A549 (cell line): Measurements from ENCODE around the gene KCNE2. TPM values are rescaled to one million over a fixed set of nuclear protein-coding genes. Genes with fewer than 3 reads are reported as not detected.

Source experiments
- ATAC-seq, 2 experiments: fragments of 200-7000 bp in 1 of 2; fragments of >200 bp in 1 of 2; cut with Nextera tagmentation in 1 of 2; cut with Tn5 transposase in 1 of 2; 3 replicates each; pipeline versions ENCODE4 v1.8.0 to v1.9.1; 2018 to 2020; ENCODE audit warnings: mild to moderate bottlenecking in 1 of 2, moderate library complexity in 1 of 2
- CTCF ChIA-PET: fragments of 300-600 bp; sonication (Branson Sonifier 250); formaldehyde crosslinking; extraction: SDS; loops from one replicate; lab custom pipeline; 2021; ENCODE audit warnings: antibody characterized with exemption, inconsistent platforms; lab: Yijun Ruan, JAX
- POLR2A ChIA-PET: fragments of 350-600 bp; formaldehyde crosslinking; extraction: SDS; loops from one replicate; lab custom pipeline; 2021; ENCODE audit warnings: antibody characterized with exemption, inconsistent platforms; lab: Yijun Ruan, JAX
- DNase-seq, 2 experiments: peaks; one replicate each; pipeline versions ENCODE4 v3.0.0 to v3.0.0-alpha.2; 2011 to 2016; ENCODE audit warnings: low read depth in 1 of 2, low spot score in 1 of 2
- FAIRE-seq: peaks from 2 replicates; lab custom pipeline; 2011; peaks lifted over from hg19 to GRCh38; lab: Jason Lieb, UNC
- H3K27ac ChIP-seq, 2 experiments: fragments of >200 bp; sonication (Bioruptor Twin); formaldehyde crosslinking; 3 replicates each; pipeline ENCODE4 v1.5.1; 2016 to 2017
- H3K4me1 ChIP-seq: fragments of >200 bp; sonication (Bioruptor Twin); formaldehyde crosslinking; 3 replicates; pipeline ENCODE4 v1.6.1; 2016
- H3K4me2 ChIP-seq: fragments of >200 bp; sonication (Bioruptor Twin); formaldehyde crosslinking; 3 replicates; pipeline ENCODE4 v1.6.1; 2016
- H3K4me3 ChIP-seq: fragments of >200 bp; sonication (Bioruptor Twin); formaldehyde crosslinking; 3 replicates; pipeline ENCODE4 v1.5.1; 2016
- H3K9me3 ChIP-seq: fragments of >200 bp; sonication (Bioruptor Twin); formaldehyde crosslinking; 3 replicates; pipeline ENCODE4 v1.6.1; 2016
- CEBPB ChIP-seq, 2 experiments: fragments of >200 bp in 1 of 2; sonication (Bioruptor Twin) in 1 of 2; formaldehyde crosslinking in 1 of 2; IDR thresholded peaks; 2 replicates each; pipeline ENCODE4 v1.6.1; 2012 to 2016
- ESRRA ChIP-seq: fragments of 150-350 bp; IDR thresholded peaks from 2 replicates; pipeline ENCODE4 v1.6.1; 2014; ENCODE audit warnings: mild to moderate bottlenecking, low read length, borderline replicate concordance
- HDAC2 ChIP-seq: fragments of 200-600 bp; sonication (generic); IDR thresholded peaks from 2 replicates; pipeline ENCODE4 v1.6.1; 2016
- HOXA7 ChIP-seq: fragments of 250-450 bp; sonication (Bioruptor Pico); IDR thresholded peaks from 2 replicates; pipeline ENCODE4 v1.5.0; 2020; ENCODE audit warnings: mild to moderate bottlenecking, moderate library complexity
- MAFK ChIP-seq: fragments of 450-650 bp; IDR thresholded peaks from 2 replicates; pipeline ENCODE4 v1.6.1; 2014; ENCODE audit not compliant: partially characterized antibody
- NR3C1 ChIP-seq: fragments of >200 bp; sonication (Bioruptor Twin); formaldehyde crosslinking; IDR thresholded peaks from 3 replicates; pipeline ENCODE4 v1.6.1; 2017
- PHF8 ChIP-seq: fragments of 200-600 bp; sonication (generic); IDR thresholded peaks from 2 replicates; pipeline ENCODE4 v1.6.1; 2016; ENCODE audit warnings: low read depth, mild to moderate bottlenecking, antibody characterized with exemption, moderate library complexity, borderline replicate concordance
- POLR2AphosphoS2 ChIP-seq: conservative IDR thresholded peaks from 2 replicates; pipeline ENCODE4 v1.6.1; 2012; ENCODE audit warnings: low read length, improper control_type of control experiment, inconsistent platforms
- RAD21 ChIP-seq, 2 experiments: fragments of >200 bp in 1 of 2; sonication (Bioruptor Twin) in 1 of 2; formaldehyde crosslinking in 1 of 2; IDR thresholded peaks in 1 of 2; conservative IDR thresholded peaks in 1 of 2; 2 replicates in 1 of 2; 3 replicates in 1 of 2; pipeline ENCODE4 v1.6.1; 2012 to 2018; ENCODE audit warnings: inconsistent platforms in 1 of 2
- SMC3 ChIP-seq: fragments of >200 bp; sonication (Bioruptor Twin); formaldehyde crosslinking; IDR thresholded peaks from 3 replicates; pipeline ENCODE4 v1.6.1; 2018; ENCODE audit warnings: inconsistent platforms
- SREBF2 ChIP-seq: fragments of 450-650 bp; IDR thresholded peaks from 2 replicates; pipeline ENCODE4 v1.6.1; 2014; ENCODE audit warnings: mild to moderate bottlenecking, moderate library complexity
- TP53 ChIP-seq: fragments of 250-450 bp; sonication (Bioruptor Pico); IDR thresholded peaks from 2 replicates; pipeline ENCODE4 v1.5.0; 2021; ENCODE audit warnings: mild to moderate bottlenecking, moderate library complexity
- ZNF302 ChIP-seq: fragments of 250-450 bp; sonication (Bioruptor Pico); IDR thresholded peaks from 2 replicates; pipeline ENCODE4 v1.9.0; 2021; ENCODE audit warnings: inconsistent platforms, mild to moderate bottlenecking, moderate library complexity
- ZSCAN20 ChIP-seq: fragments of 250-450 bp; sonication (Bioruptor Pico); IDR thresholded peaks from 2 replicates; pipeline ENCODE4 v1.8.0; 2022; ENCODE audit warnings: mild to moderate bottlenecking, moderate library complexity
- WGBS: methylation state at CpG from one replicate; pipeline ENCODE4 v1.1.6; 2017; ENCODE audit errors: missing lambda C conversion rate; 5-methylcytosine and 5-hydroxymethylcytosine counted together
- polyA plus RNA-seq, 4 experiments: library from polyadenylated mRNA; depleted of rRNA in 3 of 4; stranded (reverse); fragments of >200 nt; fragmentation: RNase III in 1 of 4; extraction: RNeasy Plus Mini Kit Qiagen cat#74134 plus additional on column Dnase treatment in 1 of 4; gene quantifications; 2 replicates in 3 of 4; 3 replicates in 1 of 4; pipeline ENCODE4 v1.2.3, GENCODE V29; 2011 to 2017
- TF ChIP-seq, protein P1 (sequence below): fragments of >200 bp; sonication (Bioruptor Twin); formaldehyde crosslinking; IDR thresholded peaks from 3 replicates; pipeline ENCODE4 v1.5.1; 2016
- TF ChIP-seq, protein P2 (sequence below): fragments of 250-450 bp; sonication (Bioruptor Pico); IDR thresholded peaks from 2 replicates; pipeline ENCODE4 v1.5.0; 2021; ENCODE audit warnings: mild to moderate bottlenecking, moderate library complexity, borderline replicate concordance
- TF ChIP-seq, protein P3 (sequence below): IDR thresholded peaks from 2 replicates; pipeline ENCODE4 v1.6.1; 2012

KCNE2 gene
- polyA plus RNA-seq, 2 of the 4 experiments (the other 2 are of a cell fraction), result not detected

DNA sequence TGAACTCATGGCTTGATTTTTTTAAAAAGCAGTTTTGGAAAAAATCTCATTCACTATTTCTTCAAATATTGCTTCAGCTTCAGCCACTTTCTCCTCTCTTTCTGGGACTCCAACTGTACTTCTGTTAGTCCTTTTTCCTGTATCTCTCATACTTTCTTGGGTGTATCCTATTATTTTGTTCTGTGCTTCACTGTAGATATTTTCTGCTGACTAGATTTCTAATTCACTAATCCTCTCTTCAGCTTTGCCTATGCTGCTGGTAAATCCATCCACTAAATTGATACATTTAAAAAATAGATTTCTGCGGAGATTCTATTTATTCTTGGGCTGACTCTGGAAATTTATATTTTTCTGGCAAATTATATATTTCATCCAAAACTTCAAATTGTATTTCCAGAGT lies 4.9 kb upstream of the KCNE2 start:
- TF ChIP-seq, protein P1, sequence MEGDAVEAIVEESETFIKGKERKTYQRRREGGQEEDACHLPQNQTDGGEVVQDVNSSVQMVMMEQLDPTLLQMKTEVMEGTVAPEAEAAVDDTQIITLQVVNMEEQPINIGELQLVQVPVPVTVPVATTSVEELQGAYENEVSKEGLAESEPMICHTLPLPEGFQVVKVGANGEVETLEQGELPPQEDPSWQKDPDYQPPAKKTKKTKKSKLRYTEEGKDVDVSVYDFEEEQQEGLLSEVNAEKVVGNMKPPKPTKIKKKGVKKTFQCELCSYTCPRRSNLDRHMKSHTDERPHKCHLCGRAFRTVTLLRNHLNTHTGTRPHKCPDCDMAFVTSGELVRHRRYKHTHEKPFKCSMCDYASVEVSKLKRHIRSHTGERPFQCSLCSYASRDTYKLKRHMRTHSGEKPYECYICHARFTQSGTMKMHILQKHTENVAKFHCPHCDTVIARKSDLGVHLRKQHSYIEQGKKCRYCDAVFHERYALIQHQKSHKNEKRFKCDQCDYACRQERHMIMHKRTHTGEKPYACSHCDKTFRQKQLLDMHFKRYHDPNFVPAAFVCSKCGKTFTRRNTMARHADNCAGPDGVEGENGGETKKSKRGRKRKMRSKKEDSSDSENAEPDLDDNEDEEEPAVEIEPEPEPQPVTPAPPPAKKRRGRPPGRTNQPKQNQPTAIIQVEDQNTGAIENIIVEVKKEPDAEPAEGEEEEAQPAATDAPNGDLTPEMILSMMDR, result no peak
- TF ChIP-seq CEBPB (IDR thresholded peaks at IDR 0.05), result no peak
- TF ChIP-seq SREBF2, result no peak
- no peak for TF ChIP-seq ZSCAN20
- TF ChIP-seq PHF8, result no peak
- no peak for TF ChIP-seq TP53
- TF ChIP-seq, protein P2, sequence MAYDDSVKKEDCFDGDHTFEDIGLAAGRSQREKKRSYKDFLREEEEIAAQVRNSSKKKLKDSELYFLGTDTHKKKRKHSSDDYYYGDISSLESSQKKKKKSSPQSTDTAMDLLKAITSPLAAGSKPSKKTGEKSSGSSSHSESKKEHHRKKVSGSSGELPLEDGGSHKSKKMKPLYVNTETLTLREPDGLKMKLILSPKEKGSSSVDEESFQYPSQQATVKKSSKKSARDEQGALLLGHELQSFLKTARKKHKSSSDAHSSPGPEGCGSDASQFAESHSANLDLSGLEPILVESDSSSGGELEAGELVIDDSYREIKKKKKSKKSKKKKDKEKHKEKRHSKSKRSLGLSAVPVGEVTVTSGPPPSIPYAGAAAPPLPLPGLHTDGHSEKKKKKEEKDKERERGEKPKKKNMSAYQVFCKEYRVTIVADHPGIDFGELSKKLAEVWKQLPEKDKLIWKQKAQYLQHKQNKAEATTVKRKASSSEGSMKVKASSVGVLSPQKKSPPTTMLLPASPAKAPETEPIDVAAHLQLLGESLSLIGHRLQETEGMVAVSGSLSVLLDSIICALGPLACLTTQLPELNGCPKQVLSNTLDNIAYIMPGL (CRISPR knock-in tag), result no peak
- TF ChIP-seq, protein P3, sequence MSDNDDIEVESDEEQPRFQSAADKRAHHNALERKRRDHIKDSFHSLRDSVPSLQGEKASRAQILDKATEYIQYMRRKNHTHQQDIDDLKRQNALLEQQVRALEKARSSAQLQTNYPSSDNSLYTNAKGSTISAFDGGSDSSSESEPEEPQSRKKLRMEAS, result no peak
- no peak for TF ChIP-seq ZNF302 (CRISPR knock-in tag)
- no peak for TF ChIP-seq ESRRA
- TF ChIP-seq NR3C1, result no peak
- ATAC-seq (no peak), FAIRE-seq (no peak), DNase-seq (no peak)
- ChIA-PET POLR2A (no interaction called here), CTCF (interaction anchor here (0.8 to 3.6 kb wide), 6 partner anchors 8 to 435 kb away, joined by 3 to 22 read pairs (median 4); no protein-coding TSS in a partner anchor)
- Histone ChIP-seq H3K27ac (no peak overlapping the region), H3K9me3 (no peaks in the 10 kb centered on the region; the same call in 2 of the 3 replicates), H3K4me2 (no peak overlapping the region), H3K4me3 (no peak overlapping the region), H3K4me1 (no peaks in the 10 kb centered on the region)
- WGBS, result 0% methylated on average over 1 of the region's 1 CpG

DNA sequence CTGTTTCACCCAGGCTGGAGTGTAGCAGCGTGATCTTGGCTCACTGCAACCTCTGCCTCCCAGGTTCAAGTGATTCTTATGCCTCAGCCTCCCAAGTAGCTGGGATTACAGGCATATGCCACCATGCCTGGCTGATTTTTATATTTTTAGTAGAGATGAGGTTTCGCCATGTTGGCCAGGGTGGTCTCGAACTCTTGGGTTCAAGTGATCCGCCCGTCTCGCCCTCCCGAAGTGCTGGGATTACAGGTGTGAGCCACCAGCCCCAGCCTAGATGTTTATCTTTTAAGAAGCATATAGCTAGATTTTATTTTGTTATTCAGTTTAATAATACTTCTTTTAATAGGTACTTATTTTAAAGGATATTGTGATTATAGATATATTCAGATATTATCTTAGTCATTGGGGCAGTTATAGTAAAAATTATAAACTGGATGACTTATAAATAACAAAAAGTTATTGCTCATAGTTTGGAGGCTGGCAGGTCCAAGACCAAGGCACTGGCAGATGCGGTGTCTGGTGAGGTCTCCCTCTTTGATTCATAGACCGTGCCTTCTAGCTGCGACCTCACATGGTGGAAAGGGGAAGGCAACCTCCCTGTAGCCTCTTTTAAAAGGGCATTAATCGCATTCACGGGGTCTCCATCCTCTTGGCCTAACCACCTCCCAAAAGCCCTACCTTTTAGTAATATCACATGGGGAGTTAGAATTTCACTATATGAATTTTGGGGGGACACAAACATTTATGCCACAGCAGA lies 3.1 kb upstream of the KCNE2 start:
- H3K4me1 ChIP-seq, result no peaks in the 10 kb centered on the region
- no peak overlapping the region for H3K4me3 ChIP-seq
- DNase-seq (no peak), FAIRE-seq (no peak)
- 55% methylated on average over 12 of the region's 12 CpGs for WGBS
- CTCF ChIA-PET, result interaction anchor here (0.8 to 4.1 kb wide), 13 partner anchors 8 to 1669 kb away, joined by 3 to 22 read pairs (median 3); no protein-coding TSS in a partner anchor
- H3K4me2 ChIP-seq, result no peak overlapping the region
- TF ChIP-seq RAD21 (conservative IDR thresholded peaks at IDR 0.05 in 1 of 2, IDR thresholded peaks at IDR 0.05 in 1 of 2) (no peak), MAFK (no peak), HOXA7 (no peak), ZNF302 (CRISPR knock-in tag) (no peak), POLR2AphosphoS2 (no peak)
- TF ChIP-seq, protein P2 (CRISPR knock-in tag), result no peak
- TF ChIP-seq, all 56 proteins: peak for 0
- Histone ChIP-seq H3K27ac (no peak overlapping the region), H3K9me3 (no peaks in the 10 kb centered on the region; the same call in 2 of the 3 replicates)
- peak in 1 of 2 experiments; percentile 54; a peak in 2 of 6 replicates for ATAC-seq
- POLR2A ChIA-PET, result no interaction called here

DNA sequence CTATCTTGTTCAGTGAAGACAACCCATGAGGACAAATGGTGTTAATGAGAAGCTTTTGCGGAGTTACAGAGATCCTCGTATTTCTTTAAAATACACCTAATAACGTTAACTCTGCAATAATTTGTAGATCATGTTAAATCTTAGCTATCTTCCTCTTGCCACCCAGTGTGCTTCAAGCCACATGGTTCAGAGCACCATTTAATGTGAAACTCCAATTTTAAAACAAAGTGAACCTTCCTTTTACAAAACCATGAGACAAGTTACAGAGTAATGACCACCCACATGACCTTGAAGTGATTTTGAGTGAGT lies 1.7 kb upstream of the KCNE2 start:
- POLR2A ChIA-PET, result no interaction called here
- DNase-seq (no peak), ATAC-seq (peak in 1 of 2 experiments; percentile 23; a peak in 2 of 6 replicates), FAIRE-seq (no peak)
- H3K4me3 ChIP-seq, result no peak overlapping the region
- H3K4me2 ChIP-seq, result 0 out of 3 replicates have a peak overlapping the region, but pooled peaks have one; percentile 64
- WGBS, result 3% methylated on average over 3 of the region's 3 CpGs
- no peak overlapping the region for H3K27ac ChIP-seq
- TF ChIP-seq SMC3, result 0 out of 3 replicates have a peak, but pooled peaks have one; percentile 4
- no peak for TF ChIP-seq HDAC2
- TF ChIP-seq, all 56 proteins: peak for 1
- H3K4me1 ChIP-seq, result 0 out of 3 replicates have a peak, but pooled peaks cover 2% of the 10 kb centered on the region
- CTCF ChIA-PET, result interaction anchor here (0.5 to 4.1 kb wide), 19 partner anchors 8 to 1764 kb away, joined by 3 to 19 read pairs (median 5); no protein-coding TSS in a partner anchor
- H3K9me3 ChIP-seq, result no peaks in the 10 kb centered on the region; the same call in 2 of the 3 replicates
